H1 (cell line): Measurements from ENCODE around the gene PTPRE. TPM values are rescaled to one million over a fixed set of nuclear protein-coding genes. Genes with fewer than 3 reads are reported as not detected.

Source experiments
- CTCF ChIA-PET: fragments of 300-600 bp; sonication (Branson Sonifier 250); formaldehyde crosslinking; loops from one replicate; lab custom pipeline; 2021; ENCODE audit not compliant: partially characterized antibody; lab: Charles Lee
- POLR2A ChIA-PET: fragments of 300-600 bp; sonication (Branson Sonifier 250); formaldehyde crosslinking; loops from one replicate; lab custom pipeline; 2021; ENCODE audit warnings: inconsistent platforms; ENCODE audit not compliant: partially characterized antibody; lab: Charles Lee
- DNase-seq, 2 experiments: peaks; one replicate each; pipeline versions ENCODE4 v3.0.0 to v3.0.0-alpha.2; 2010 to 2022; ENCODE audit warnings: low spot score in 2 of 2, low read depth in 1 of 2, mixed read lengths in 1 of 2
- FAIRE-seq: peaks from 2 replicates; lab custom pipeline; 2011; peaks lifted over from hg19 to GRCh38; lab: Jason Lieb, UNC
- H2AFZ ChIP-seq: 2 replicates; pipeline ENCODE4 v1.8.1; 2012; ENCODE audit warnings: low read length, inconsistent platforms
- H2AK5ac ChIP-seq: 2 replicates; pipeline ENCODE4 v1.6.1; 2013; ENCODE audit warnings: low read depth, low read length
- H2BK120ac ChIP-seq: replicated peaks from 2 replicates; pipeline ENCODE3; 2013; ENCODE audit warnings: low read depth, low read length, inconsistent platforms
- H2BK12ac ChIP-seq: 2 replicates; pipeline ENCODE4 v1.6.1; 2013; ENCODE audit warnings: low read depth, low read length
- H2BK15ac ChIP-seq: 2 replicates; pipeline ENCODE4 v1.6.1; 2013; ENCODE audit warnings: low read length
- H2BK20ac ChIP-seq: 2 replicates; pipeline ENCODE4 v1.6.1; 2013; ENCODE audit warnings: low read length
- H2BK5ac ChIP-seq: 2 replicates; pipeline ENCODE4 v1.6.1; 2013; ENCODE audit warnings: low read depth, low read length
- H3K14ac ChIP-seq: 2 replicates; pipeline ENCODE4 v1.6.1; 2013; ENCODE audit warnings: inconsistent platforms; ENCODE audit not compliant: insufficient read length
- H3K18ac ChIP-seq: 2 replicates; pipeline ENCODE4 v1.6.1; 2013; ENCODE audit warnings: low read length; ENCODE audit errors: extremely low read depth
- H3K23ac ChIP-seq: 2 replicates; pipeline ENCODE4 v1.6.1; 2013; ENCODE audit warnings: inconsistent platforms; ENCODE audit not compliant: insufficient read length
- H3K23me2 ChIP-seq: 2 replicates; pipeline ENCODE4 v1.6.1; 2013; ENCODE audit warnings: low read depth, low read length
- H3K27ac ChIP-seq: 2 replicates; pipeline ENCODE4 v1.6.1; 2011; ENCODE audit warnings: low read depth, low read length, inconsistent platforms
- H3K27me3 ChIP-seq, 4 experiments: replicated peaks in 1 of 4; 1 replicate in 1 of 4; 2 replicates in 3 of 4; pipeline versions ENCODE4 v1.6.1 to v1.8.1; 2011 to 2013; ENCODE audit warnings: low read length in 3 of 4, mild to moderate bottlenecking in 3 of 4, inconsistent platforms in 2 of 4, mixed read lengths in 2 of 4, moderate library complexity in 1 of 4; ENCODE audit not compliant: control insufficient read depth in 3 of 4, insufficient read depth in 3 of 4; ENCODE audit errors: extremely low read depth in 1 of 4
- H3K36me3 ChIP-seq, 4 experiments: 2 replicates each; pipeline versions ENCODE4 v1.6.1 to v1.8.1; 2011 to 2013; ENCODE audit warnings: mild to moderate bottlenecking in 4 of 4, low read length in 3 of 4, moderate library complexity in 2 of 4, control low read depth in 1 of 4, inconsistent platforms in 1 of 4; ENCODE audit not compliant: insufficient read depth in 4 of 4, control insufficient read depth in 2 of 4
- H3K4ac ChIP-seq: replicated peaks from 2 replicates; pipeline ENCODE3; 2013; ENCODE audit warnings: low read length, low read depth, mixed read lengths, inconsistent platforms; ENCODE audit not compliant: insufficient read length
- H3K4me1 ChIP-seq, 4 experiments: replicated peaks in 1 of 4; 1 replicate in 1 of 4; 2 replicates in 3 of 4; pipeline versions ENCODE4 v1.6.1 to v1.8.1; 2011 to 2013; ENCODE audit warnings: low read length in 3 of 4, inconsistent platforms in 2 of 4, mixed read lengths in 1 of 4; ENCODE audit not compliant: insufficient read depth in 4 of 4, control insufficient read depth in 3 of 4
- H3K4me2 ChIP-seq, 2 experiments: 2 replicates each; pipeline versions ENCODE4 v1.6.1 to v1.8.1; 2011 to 2013; ENCODE audit warnings: low read depth in 2 of 2, low read length in 2 of 2, control low read depth in 1 of 2, inconsistent platforms in 1 of 2, mild to moderate bottlenecking in 1 of 2; ENCODE audit not compliant: insufficient read depth in 1 of 2
- H3K4me3 ChIP-seq, 4 experiments: fragments of 200-600, 300-600 bp in 1 of 4; sonication (generic), shearing (Covaris generic), sonication (Bioruptor Twin) in 1 of 4; 2 replicates each; pipeline versions ENCODE4 v1.5.1 to v1.8.1; 2011 to 2016; ENCODE audit warnings: low read length in 4 of 4, low read depth in 3 of 4, control low read depth in 2 of 4, inconsistent platforms in 2 of 4, mild to moderate bottlenecking in 2 of 4, mixed read lengths in 1 of 4, moderate library complexity in 1 of 4; ENCODE audit not compliant: insufficient read depth in 2 of 4; ENCODE audit errors: extremely low read depth in 1 of 4
- H3K56ac ChIP-seq: replicated peaks from 2 replicates; pipeline ENCODE3; 2013; ENCODE audit warnings: low read depth, mild to moderate bottlenecking, mixed read lengths, low read length, inconsistent platforms; ENCODE audit not compliant: insufficient read length
- H3K79me1 ChIP-seq: 2 replicates; pipeline ENCODE4 v1.6.1; 2013; ENCODE audit warnings: low read depth, low read length, control low read depth
- H3K79me2 ChIP-seq, 2 experiments: 2 replicates each; pipeline versions ENCODE4 v1.6.1 to v1.8.1; 2012 to 2013; ENCODE audit warnings: low read length in 2 of 2, mild to moderate bottlenecking in 2 of 2, inconsistent platforms in 1 of 2; ENCODE audit not compliant: insufficient read depth in 2 of 2, control insufficient read depth in 1 of 2
- H3K9ac ChIP-seq, 4 experiments: replicated peaks in 1 of 4; 1 replicate in 1 of 4; 2 replicates in 3 of 4; pipeline versions ENCODE4 v1.6.1 to v1.8.1; 2011 to 2013; ENCODE audit warnings: low read depth in 3 of 4, low read length in 3 of 4, control low read depth in 2 of 4, mild to moderate bottlenecking in 2 of 4, moderate library complexity in 2 of 4, inconsistent platforms in 1 of 4; ENCODE audit errors: extremely low read depth in 1 of 4
- H3K9me3 ChIP-seq, 2 experiments: 2 replicates each; pipeline versions ENCODE4 v1.6.1 to v1.8.1; 2012 to 2013; ENCODE audit warnings: mild to moderate bottlenecking in 2 of 2, moderate library complexity in 2 of 2, control low read depth in 1 of 2, inconsistent platforms in 1 of 2, low read depth in 1 of 2, low read length in 1 of 2, mixed read lengths in 1 of 2; ENCODE audit not compliant: insufficient read depth in 2 of 2
- H4K20me1 ChIP-seq, 2 experiments: replicated peaks in 1 of 2; 2 replicates each; pipeline versions ENCODE3 to v1.8.1; 2011 to 2013; ENCODE audit warnings: inconsistent platforms in 2 of 2, low read length in 2 of 2, mild to moderate bottlenecking in 1 of 2; ENCODE audit not compliant: insufficient read depth in 2 of 2, control insufficient read depth in 1 of 2
- H4K5ac ChIP-seq: 2 replicates; pipeline ENCODE4 v1.6.1; 2013; ENCODE audit warnings: low read length, low read depth, mixed read lengths, inconsistent platforms; ENCODE audit not compliant: insufficient read length
- H4K8ac ChIP-seq: 2 replicates; pipeline ENCODE4 v1.8.0; 2013; ENCODE audit warnings: mild to moderate bottlenecking, moderate library complexity, low read length, inconsistent platforms; ENCODE audit not compliant: insufficient read depth; ENCODE audit errors: extremely low read depth
- H4K91ac ChIP-seq: replicated peaks from 2 replicates; pipeline ENCODE3; 2013; ENCODE audit warnings: low read length, mixed read lengths, inconsistent platforms; ENCODE audit not compliant: insufficient read length
- CTBP2 ChIP-seq: IDR thresholded peaks from 2 replicates; pipeline ENCODE4 v1.7.0; 2011; ENCODE audit warnings: borderline replicate concordance, mild to moderate bottlenecking, moderate library complexity, mixed read lengths, low read length; ENCODE audit not compliant: insufficient read depth, insufficient read length
- KDM4A ChIP-seq: IDR thresholded peaks from one replicate; pipeline ENCODE4 v1.7.1; 2012; ENCODE audit warnings: low read depth, mild to moderate bottlenecking, moderate library complexity, low read length, inconsistent platforms; ENCODE audit not compliant: severe bottlenecking
- WGBS, 2 experiments: shearing (Covaris generic) in 1 of 2; methylation state at CpG; one replicate each; pipeline versions ENCODE4 v1.1.6 to v1.1.7; 2013 to 2015; ENCODE audit warnings: low lambda C conversion rate in 2 of 2, mixed read lengths in 2 of 2, inconsistent platforms in 1 of 2, low coverage in 1 of 2, missing lambda C conversion rate in 1 of 2; ENCODE audit not compliant: insufficient replicate concordance in 2 of 2, insufficient coverage in 1 of 2, insufficient read length in 1 of 2; ENCODE audit errors: extremely low coverage in 1 of 2, missing lambda C conversion rate in 1 of 2; 5-methylcytosine and 5-hydroxymethylcytosine counted together
- polyA plus RNA-seq, 7 experiments: library from polyadenylated mRNA; depleted of rRNA in 3 of 7; stranded (reverse) in 5 of 7; unstranded in 2 of 7; fragments of >200 nt in 5 of 7; fragments of 200-250 nt in 2 of 7; gene quantifications; 1 replicate in 5 of 7; 2 replicates in 1 of 7; 4 replicates in 1 of 7; pipeline versions ENCODE4 v1.2.1 to v1.2.3, GENCODE V29; 2011 to 2013; ENCODE audit warnings: missing spikeins in 2 of 7, mixed read lengths in 2 of 7
- total RNA-seq: library from RNA; stranded (reverse); fragmentation: NEBNext Ultra II Directional; extraction: Animal tissue kit (Norgen Biotek cat#: 25700); gene quantifications from 2 replicates; pipeline ENCODE4 v1.2.1, GENCODE V29; 2021

Gene PTPRE
- total and polyA plus RNA-seq, 2 of the 8 experiments (the other 6 are each of a cell fraction or from before 2014, with no cell fraction given) = 0.33 to 0.54 TPM

GRCh38 chr10:127986531-127987466 is 79.9 kb downstream of the PTPRE start:
- H3K27ac ChIP-seq = no peak overlapping the region
- POLR2A ChIA-PET = no interaction called here

More at GRCh38 chr10:127986531-127987466, 79.9 kb downstream of the PTPRE start:
- Histone ChIP-seq H2AFZ (no peak overlapping the region), H3K4me3 (no peak overlapping the region), H4K20me1 (no peaks in the 10 kb centered on the region), H3K9me3 (no peaks in the 10 kb centered on the region), H3K14ac (no peak overlapping the region), H3K4ac (no peak overlapping the region), H4K5ac (no peak overlapping the region), H3K27me3 (no peaks in the 10 kb centered on the region), H3K79me2 (no peaks in the 10 kb centered on the region), H3K36me3 (no peaks in the 10 kb centered on the region), H3K9ac (no peak overlapping the region), H3K18ac (no peak overlapping the region), H2BK20ac (no peak overlapping the region), H3K79me1 (no peaks in the 10 kb centered on the region), H2BK15ac (no peak overlapping the region), H2BK5ac (no peak overlapping the region), H3K4me1 (no peaks in the 10 kb centered on the region), H3K23ac (no peak overlapping the region), H3K23me2 (no peaks in the 10 kb centered on the region), H3K4me2 (no peak overlapping the region), H2BK12ac (no peak overlapping the region), H4K91ac (no peak overlapping the region), H2AK5ac (no peak overlapping the region), H4K8ac (no peak overlapping the region), H2BK120ac (no peak overlapping the region), H3K56ac (no peak overlapping the region)
- FAIRE-seq (no peak), DNase-seq (no peak)
- TF ChIP-seq CTBP2 (no peak), KDM4A (no peak)
- CTCF ChIA-PET = interaction anchor here (0.6 to 1.1 kb wide), 5 partner anchors 12 to 80 kb away, joined by 3 to 4 read pairs (median 3); partner anchors contain the start of gene PTPRE
- WGBS, 2 experiments = 89% methylated on average over 14 of the region's 14 CpGs; no CpG with 5 or more reads in 1 of the 2 experiments
